B cell (primary cell): ENCODE measurements around the gene PKP1. TPM values are rescaled to one million over a fixed set of nuclear protein-coding genes. Genes with fewer than 3 reads are reported as not detected.

ENCODE experiments used
- ATAC-seq: fragments of 200-7000 bp; cut with Tn5 transposase; one replicate; pipeline ENCODE4 v1.10.0; 2021; ENCODE audit warnings: low read depth, mild to moderate bottlenecking, moderate number of reproducible peaks, moderate library complexity
- CTCF ChIA-PET: fragments of 350-600 bp; sonication (Branson Sonifier 250); formaldehyde crosslinking; loops from one replicate; lab custom pipeline; 2021; ENCODE audit warnings: antibody characterized with exemption, inconsistent platforms; lab: Charles Lee
- POLR2A ChIA-PET: fragments of 350-600 bp; sonication (Branson Sonifier 250); formaldehyde crosslinking; loops from one replicate; lab custom pipeline; 2021; ENCODE audit warnings: antibody characterized with exemption; lab: Charles Lee
- DNase-seq: peaks from one replicate; pipeline ENCODE4 v3.0.0; 2013
- H2AFZ ChIP-seq: 2 replicates; pipeline ENCODE4 v1.6.1; 2012; ENCODE audit warnings: mild to moderate bottlenecking, low read depth, low read length; ENCODE audit not compliant: insufficient read depth, poor library complexity, severe bottlenecking
- H3K27ac ChIP-seq, 2 donors: 1 replicate in 1 of 2; 2 replicates in 1 of 2; pipeline ENCODE4 v1.5.1; 2012 to 2013; ENCODE audit warnings: low read length in 2 of 2, mild to moderate bottlenecking in 2 of 2, moderate library complexity in 1 of 2
- H3K27me3 ChIP-seq, 4 experiments: fragments of 200-600 bp in 1 of 4; sonication (generic) in 1 of 4; replicated peaks in 1 of 4; 1 replicate in 2 of 4; 2 replicates in 2 of 4; pipeline versions ENCODE4 v1.6.1 to v1.7.0; 2013 to 2016; ENCODE audit warnings: low read length in 3 of 4, mild to moderate bottlenecking in 2 of 4, mixed read lengths in 1 of 4, moderate library complexity in 1 of 4; ENCODE audit not compliant: insufficient read depth in 4 of 4, control insufficient read depth in 3 of 4; ENCODE audit errors: control extremely low read depth in 1 of 4
- H3K36me3 ChIP-seq, 2 experiments: replicated peaks in 1 of 2; 1 replicate in 1 of 2; 2 replicates in 1 of 2; pipeline versions ENCODE4 v1.6.1 to v1.7.1; 2013; ENCODE audit warnings: low read length in 1 of 2; ENCODE audit not compliant: insufficient read depth in 2 of 2, control insufficient read depth in 1 of 2; ENCODE audit errors: control extremely low read depth in 1 of 2, extremely low read depth in 1 of 2
- H3K4me1 ChIP-seq, 2 donors: fragments of 200-600 bp in 1 of 2; sonication (generic) in 1 of 2; 1 replicate in 1 of 2; 2 replicates in 1 of 2; pipeline versions ENCODE4 v1.5.1 to v1.6.1; 2013 to 2017; ENCODE audit warnings: low read length in 2 of 2; ENCODE audit not compliant: control insufficient read depth in 2 of 2, insufficient read depth in 2 of 2
- H3K4me2 ChIP-seq: replicated peaks from 2 replicates; pipeline ENCODE3; 2012; ENCODE audit warnings: mild to moderate bottlenecking, low read depth, low read length; ENCODE audit not compliant: poor library complexity, severe bottlenecking
- H3K4me3 ChIP-seq, 5 experiments: fragments of 200-600 bp in 1 of 5; sonication (generic) in 1 of 5; 1 replicate in 3 of 5; 2 replicates in 2 of 5; pipeline versions ENCODE4 v1.5.1 to v1.7.0; 2011 to 2016; ENCODE audit warnings: low read length in 4 of 5, mild to moderate bottlenecking in 4 of 5, low read depth in 2 of 5, control low read depth in 1 of 5, moderate library complexity in 1 of 5; ENCODE audit not compliant: insufficient read depth in 1 of 5; ENCODE audit errors: control extremely low read depth in 1 of 5, extremely low read depth in 1 of 5
- H3K79me2 ChIP-seq: fragments of 200-600 bp; sonication (generic); one replicate; pipeline ENCODE4 v1.6.0; 2016; ENCODE audit warnings: low read length; ENCODE audit not compliant: control insufficient read depth, insufficient read depth
- H3K9ac ChIP-seq: fragments of 200-600 bp; sonication (generic); 2 replicates; pipeline ENCODE4 v1.6.1; 2017; ENCODE audit warnings: mild to moderate bottlenecking, low read length, moderate library complexity
- H3K9me3 ChIP-seq, 3 donors: one replicate each; pipeline versions ENCODE4 v1.6.1 to v1.7.1; 2013; ENCODE audit warnings: low read length in 2 of 3; ENCODE audit not compliant: control insufficient read depth in 2 of 3, insufficient read depth in 1 of 3; ENCODE audit errors: control extremely low read depth in 1 of 3
- H4K20me1 ChIP-seq: 2 replicates; pipeline ENCODE4 v1.6.0; 2012; ENCODE audit warnings: mild to moderate bottlenecking, low read length; ENCODE audit not compliant: insufficient read depth, control insufficient read depth, poor library complexity, severe bottlenecking
- H3K27ac Mint-ChIP-seq: one replicate; pipeline ENCODE4 v1.8.0; 2021; ENCODE audit warnings: mixed read lengths
- H3K27me3 Mint-ChIP-seq: one replicate; pipeline ENCODE4 v1.8.0; 2021; ENCODE audit warnings: mixed read lengths
- H3K4me1 Mint-ChIP-seq: one replicate; pipeline ENCODE4 v1.8.0; 2021; ENCODE audit warnings: mixed read lengths
- H3K4me3 Mint-ChIP-seq: one replicate; pipeline ENCODE4 v1.8.0; 2021; ENCODE audit warnings: mixed read lengths
- H3K9me3 Mint-ChIP-seq: one replicate; pipeline ENCODE4 v1.8.0; 2022; ENCODE audit warnings: mixed read lengths; ENCODE audit not compliant: insufficient read depth
- CTCF ChIP-seq: fragments of 200-600 bp; IDR thresholded peaks from one replicate; pipeline ENCODE4 v1.8.0; 2022; ENCODE audit warnings: antibody characterized with exemption, mild to moderate bottlenecking
- EZH2 ChIP-seq: IDR thresholded peaks from 2 replicates; pipeline ENCODE4 v1.6.1; 2012; ENCODE audit warnings: borderline replicate concordance, low read depth, mild to moderate bottlenecking, moderate library complexity, low read length; ENCODE audit not compliant: insufficient read depth, poor library complexity, severe bottlenecking
- WGBS: methylation state at CpG from one replicate; pipeline ENCODE4 v1.1.5; 2013; ENCODE audit warnings: missing lambda C conversion rate; ENCODE audit not compliant: insufficient coverage; 5-methylcytosine and 5-hydroxymethylcytosine counted together
- intact Hi-C: fragments of 100-400 bp; cut with micrococcal nuclease; formaldehyde crosslinking; loops from one replicate; pipeline ENCODE4 v1.10.0; 2022
- polyA plus RNA-seq: library from polyadenylated mRNA; depleted of rRNA; stranded (reverse); fragments of >200 nt; gene quantifications from 2 replicates; pipeline ENCODE4 v1.2.3, GENCODE V29; 2012
- total RNA-seq, 2 donors: library from RNA; stranded (reverse); fragments of 120-200 nt in 1 of 2; gene quantifications; 1 replicate in 1 of 2; 2 replicates in 1 of 2; pipeline versions ENCODE4 v1.2.3 to v1.2.4, GENCODE V29; 2013 to 2022

PKP1 gene
- total and polyA plus RNA-seq, 2 donors (not counting 1 experiment from before 2014, with no cell fraction given) = not detected

- Histone ChIP-seq H3K4me1 (no peaks in the 10 kb centered on the region), H4K20me1 (no peaks in the 10 kb centered on the region), H3K9me3 (peaks cover 0 to 3% (median 0%) of the 10 kb centered on the region in 3 donors), H3K27ac (no peak overlapping the region), H3K27me3 (peaks cover 0 to 10% (median 2%) of the 10 kb centered on the region in 4 experiments), H3K4me3 (no peak overlapping the region), H3K36me3 (no peaks in the 10 kb centered on the region), H3K79me2 (no peaks in the 10 kb centered on the region), H2AFZ (no peak overlapping the region), H3K4me2 (no peak overlapping the region), H3K9ac (no peak overlapping the region)
- intact Hi-C loops = no loop called here
- DNase-seq (no peak), ATAC-seq (no peak)
- CTCF ChIA-PET = no interaction called here
- Mint-ChIP-seq H3K27ac (no peak overlapping the region), H3K27me3 (peaks cover 35% of the 10 kb centered on the region), H3K4me3 (no peak overlapping the region), H3K9me3 (no peaks in the 10 kb centered on the region), H3K4me1 (no peaks in the 10 kb centered on the region)
- POLR2A ChIA-PET = no interaction called here
- TF ChIP-seq CTCF (no peak), EZH2 (no peak)
- WGBS = 80% methylated on average over 3 of the region's 5 CpGs
Observed at GRCh38 chr1:201346337-201346939, 63.1 kb downstream of the PKP1 start.

DNA sequence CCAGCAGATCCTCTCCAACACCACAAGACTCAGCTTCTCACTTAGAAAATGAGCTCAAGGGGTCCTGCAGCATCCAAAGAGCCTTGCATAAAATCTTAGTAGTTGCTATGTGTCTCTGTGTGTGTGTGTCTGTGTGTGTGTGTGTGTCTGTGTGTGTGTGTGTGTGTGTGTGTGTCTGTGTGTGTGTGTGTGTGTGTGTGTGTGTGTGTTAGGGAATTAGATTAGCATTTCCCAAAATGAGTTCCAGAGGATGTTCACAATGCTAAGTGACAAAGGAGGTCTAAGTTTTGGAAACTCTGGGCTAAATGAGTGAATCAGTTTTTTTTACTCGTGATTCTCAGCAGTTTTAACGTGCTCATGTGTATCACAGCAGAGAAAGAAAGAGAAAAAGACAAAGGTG lies 63.7 kb downstream of the PKP1 start:
- DNase-seq (no peak), ATAC-seq (no peak)
- Histone ChIP-seq H3K4me3 (no peak overlapping the region), H3K9me3 (peaks cover 0 to 3% (median 0%) of the 10 kb centered on the region in 3 donors), H3K79me2 (no peaks in the 10 kb centered on the region), H4K20me1 (no peaks in the 10 kb centered on the region), H2AFZ (no peak overlapping the region), H3K27me3 (peaks cover 0 to 10% (median 2%) of the 10 kb centered on the region in 4 experiments), H3K9ac (no peak overlapping the region), H3K4me1 (no peaks in the 10 kb centered on the region), H3K36me3 (no peaks in the 10 kb centered on the region), H3K4me2 (no peak overlapping the region), H3K27ac (no peak overlapping the region)
- H3K27me3 Mint-ChIP-seq = peaks cover 39% of the 10 kb centered on the region
- WGBS = 30% methylated on average over 2 of the region's 2 CpGs
- intact Hi-C loops = no loop called here
- no peaks in the 10 kb centered on the region for H3K9me3 Mint-ChIP-seq
- no peak for TF ChIP-seq CTCF
- TF ChIP-seq EZH2 = no peak
- no peak overlapping the region for H3K4me3 Mint-ChIP-seq
- ChIA-PET POLR2A (no interaction called here), CTCF (no interaction called here)
- H3K4me1 Mint-ChIP-seq = no peaks in the 10 kb centered on the region
- no peak overlapping the region for H3K27ac Mint-ChIP-seq
